ENCODE data around the gene CMTM3. TPM values are rescaled to one million over a fixed set of nuclear protein-coding genes. Genes with fewer than 3 reads are reported as not detected.
A peak's percentile ranks its signal among the peaks of the same experiment; 100 is the strongest.

The CMTM3 gene
- total and polyA plus RNA-seq, 2 of the 4 experiments (the other 2 are of a cell fraction) = 4.5 to 35.5 TPM

DNA sequence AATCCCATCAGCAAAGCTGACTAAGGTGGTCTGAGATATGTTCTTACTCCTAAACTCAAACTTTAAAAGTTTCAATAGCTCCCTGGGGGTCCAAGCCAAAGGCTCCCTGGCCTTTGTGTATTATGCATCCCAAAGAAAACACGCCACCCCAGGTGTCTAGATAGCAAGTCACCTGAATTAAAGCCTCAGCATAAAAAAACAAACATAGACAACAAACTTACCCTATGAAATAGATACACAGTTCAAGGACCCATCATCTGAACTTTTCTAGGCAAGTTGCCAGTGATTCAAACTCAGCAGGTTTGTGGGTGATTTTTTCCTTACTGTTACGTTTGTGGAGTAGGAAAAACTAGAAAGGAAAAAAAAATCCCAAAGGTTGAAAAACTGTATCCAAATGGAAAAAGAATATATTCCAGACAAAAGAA, 12.5 kb downstream of the CMTM3 start:
- in situ Hi-C loops (cut with MboI; ENCODE audit: low sequenced_read_pairs) = no loop called here
- Histone ChIP-seq H4K20me1 (ENCODE audit: insufficient read depth, low read length) (peaks cover 9% of the 10 kb centered on the region; the same call in 1 of the 2 replicates), H4K8ac (ENCODE audit: low read depth in 2 of 2, low read length in 2 of 2) (peak overlapping the region in 1 of 2 experiments; percentile 39; a peak in 3 of 4 replicates), H3K23ac (ENCODE audit: low read depth, low read length) (peak overlapping the region; percentile 81; the same call in 1 of the 2 replicates), H3K9me3 (ENCODE audit: control insufficient read depth, insufficient read depth, low read length) (no peaks in the 10 kb centered on the region), H3K79me1 (ENCODE audit: low read depth in 1 of 2, low read length in 2 of 2) (0 out of 4 replicates have a peak, but pooled peaks cover 0 to 6% of the 10 kb centered on the region in 2 experiments), H3K9ac (ENCODE audit: low read depth, low read length) (no peak overlapping the region), H3K9me1 (ENCODE audit: insufficient read depth, low read length) (peaks cover 27% of the 10 kb centered on the region), H2AFZ (replicated peaks; ENCODE audit: low read length, poor library complexity) (no peak overlapping the region), H3K27me3 (ENCODE audit: control insufficient read depth, insufficient read depth, low read length) (no peaks in the 10 kb centered on the region), H2BK20ac (ENCODE audit: low read depth, low read length) (peak overlapping the region; percentile 54; the same call in 1 of the 2 replicates), H2BK120ac (ENCODE audit: low read depth, low read length) (peak overlapping the region; percentile 79; the same call in 1 of the 2 replicates), H2AK9ac (replicated peaks; ENCODE audit: low read depth, low read length, poor library complexity) (no peak overlapping the region), H2AK5ac (ENCODE audit: low read depth, low read length) (no peak overlapping the region), H4K91ac (ENCODE audit: insufficient read depth, low read depth, low read length) (peak overlapping the region; percentile 82), H3K36me3 (ENCODE audit: control insufficient read depth, insufficient read depth, low read length) (peaks cover 24% of the 10 kb centered on the region), H3K4ac (ENCODE audit: low read depth, low read length) (peak overlapping the region; percentile 68; the same call in 1 of the 2 replicates), H3K4me1 (ENCODE audit: control insufficient read depth, insufficient read depth, low read length) (peaks cover 37% of the 10 kb centered on the region), H3K27ac (ENCODE audit: insufficient read depth, low read length) (no peak overlapping the region), H4K5ac (ENCODE audit: low read depth, low read length) (no peak overlapping the region; the same call in 1 of the 2 replicates), H2BK15ac (ENCODE audit: low read depth, low read length) (peak overlapping the region; percentile 67; the same call in 1 of the 3 replicates), H3K4me3 (ENCODE audit: insufficient read depth, low read depth, low read length) (no peak overlapping the region), H3K56ac (ENCODE audit: extremely low read depth, insufficient read depth, low read length) (no peak overlapping the region), H2BK5ac (ENCODE audit: low read depth, low read length, poor library complexity, severe bottlenecking) (peak overlapping the region; percentile 69), H3K18ac (ENCODE audit: low read depth, low read length) (peak overlapping the region; percentile 89; the same call in 1 of the 2 replicates), H3K4me2 (ENCODE audit: low read depth, low read length) (no peak overlapping the region), H3K14ac (replicated peaks; ENCODE audit: low read depth, low read length) (peak overlapping the region; percentile 70)
- DNase-seq (peak; percentile 42), ATAC-seq (ENCODE audit: low read depth) (no peak)
- no TSS peak for BruUV-seq (replicated peaks)
- no peak for TF ChIP-seq RAD21 (IDR thresholded peaks at IDR 0.05; ENCODE audit: low read length)
- TF ChIP-seq MAFK (IDR thresholded peaks at IDR 0.05; ENCODE audit: low read depth, low read length) = no peak
- TF ChIP-seq RCOR1 (IDR thresholded peaks at IDR 0.05; ENCODE audit: insufficient replicate concordance, low read length) = no peak
- no peak for TF ChIP-seq FOS (IDR thresholded peaks at IDR 0.05; ENCODE audit: low read depth, low read length)
- TF ChIP-seq MXI1 (IDR thresholded peaks at IDR 0.05; ENCODE audit: borderline replicate concordance, low read depth, low read length) = no peak
- TF ChIP-seq RFX5 (IDR thresholded peaks at IDR 0.05; ENCODE audit: low read depth, low read length) = no peak
- TF ChIP-seq BHLHE40 (IDR thresholded peaks at IDR 0.05; ENCODE audit: low read depth, low read length) = no peak
- no peak for TF ChIP-seq MAZ (IDR thresholded peaks at IDR 0.05; ENCODE audit: borderline replicate concordance, low read depth, low read length)
- TF ChIP-seq USF2 (IDR thresholded peaks at IDR 0.05; ENCODE audit: low read depth, low read length) = no peak
- ChIA-PET CTCF (interaction anchor here (1.0 to 2.3 kb wide), 4 partner anchors 9 to 256 kb away, joined by 3 to 8 read pairs (median 4); no protein-coding TSS in a partner anchor), POLR2A (ENCODE audit: unreplicated experiment) (no interaction called here)
- intact Hi-C loops (cut with micrococcal nuclease) = no loop called here
- WGBS, 2 experiments (ENCODE audit: extremely low coverage in 2 of 2, insufficient read length in 1 of 2) = 100% methylated on average over 1 of the region's 2 CpGs; no CpG with 5 or more reads in 1 of the 2 experiments
- dilution Hi-C loops (cut with HindIII; ENCODE audit: low sequenced_read_pairs, unreplicated experiment) = no loop called here
